Activated CD8-positive, alpha-beta memory T cell treated with anti-CD3 and anti-CD28 coated beads, Interleukin-2, amount 10 ng/mL, durations not matched to agents 7 days and 5 days (primary cell): Measurements from ENCODE around the gene DIS3L. TPM values are rescaled to one million over a fixed set of nuclear protein-coding genes. Genes with fewer than 3 reads are reported as not detected.
"Not testable (repeated sequence)": the region's sequence is repeated elsewhere in the genome, so short reads cannot be mapped to it uniquely, and the experiment has no call there.

Experiments used
- ATAC-seq: fragments of 150-1000 bp; cut with Tn5 transposase; one replicate; pipeline ENCODE4 v1.10.0; 2021; ENCODE audit warnings: moderate library complexity
- CTCF ChIA-PET: fragments of 350-600 bp; sonication (Branson Sonifier 250); formaldehyde crosslinking; loops from one replicate; lab custom pipeline; 2021; ENCODE audit warnings: antibody characterized with exemption; lab: Charles Lee
- DNase-seq: peaks from one replicate; pipeline ENCODE4 v3.0.0-alpha.2; 2020
- H3K27ac Mint-ChIP-seq: one replicate; pipeline ENCODE4 v1.8.0; 2021; ENCODE audit warnings: mild to moderate bottlenecking, mixed read lengths
- H3K27me3 Mint-ChIP-seq: one replicate; pipeline ENCODE4 v1.8.0; 2021; ENCODE audit warnings: mixed read lengths
- H3K36me3 Mint-ChIP-seq: one replicate; pipeline ENCODE4 v1.8.0; 2021; ENCODE audit warnings: mild to moderate bottlenecking, mixed read lengths
- H3K4me1 Mint-ChIP-seq: one replicate; pipeline ENCODE4 v1.8.0; 2021; ENCODE audit warnings: mixed read lengths
- H3K4me3 Mint-ChIP-seq: one replicate; pipeline ENCODE4 v1.8.0; 2021; ENCODE audit warnings: mild to moderate bottlenecking, moderate library complexity, mixed read lengths
- H3K9me3 Mint-ChIP-seq: one replicate; pipeline ENCODE4 v1.8.0; 2022; ENCODE audit warnings: low read depth, mixed read lengths
- total RNA-seq, 2 experiments: library from RNA; stranded (reverse); gene quantifications; one replicate each; pipeline ENCODE4 v1.2.3, GENCODE V29; 2021

DIS3L gene
- total RNA-seq, 2 experiments from 2014 or later: 20.7 to 22.9 TPM

- H3K4me1 Mint-ChIP-seq, H3K9me3 Mint-ChIP-seq, DNase-seq, ATAC-seq, H3K36me3 Mint-ChIP-seq, H3K27me3 Mint-ChIP-seq, CTCF ChIA-PET, H3K4me3 Mint-ChIP-seq, H3K27ac Mint-ChIP-seq: not testable (repeated sequence)
Measured at GRCh38 chr15:66304425-66304824, 11.1 kb downstream of the DIS3L start.

GRCh38 chr15:66306381-66306780 is 13.0 kb downstream of the DIS3L start:
- peaks cover 16% of the 10 kb centered on the region for H3K36me3 Mint-ChIP-seq

GRCh38 chr15:66308531-66308930 is 15.2 kb downstream of the DIS3L start:
- CTCF ChIA-PET: interaction anchor here (0.9 kb wide), 1 partner anchor 21 kb away, joined by 3 read pairs; no protein-coding TSS in a partner anchor
- DNase-seq (no peak), ATAC-seq (no peak)
- H3K27ac Mint-ChIP-seq: no peak overlapping the region
- H3K36me3 Mint-ChIP-seq: peaks cover 20% of the 10 kb centered on the region
- H3K4me1 Mint-ChIP-seq: no peaks in the 10 kb centered on the region
- H3K9me3 Mint-ChIP-seq: no peaks in the 10 kb centered on the region
- H3K4me3 Mint-ChIP-seq: no peak overlapping the region
- no peaks in the 10 kb centered on the region for H3K27me3 Mint-ChIP-seq

More at GRCh38 chr15:66306381-66306780, 13.0 kb downstream of the DIS3L start:
- no peaks in the 10 kb centered on the region for H3K27me3 Mint-ChIP-seq
- H3K9me3 Mint-ChIP-seq: no peaks in the 10 kb centered on the region
- no peak for DNase-seq
- no peak for ATAC-seq
- CTCF ChIA-PET: no interaction called here
- H3K4me1 Mint-ChIP-seq: no peaks in the 10 kb centered on the region
- H3K27ac Mint-ChIP-seq: no peak overlapping the region
- no peak overlapping the region for H3K4me3 Mint-ChIP-seq

- CTCF ChIA-PET: no interaction called here
- no peak for ATAC-seq
- H3K4me3 Mint-ChIP-seq: no peak overlapping the region
- no peak for DNase-seq
- H3K27ac Mint-ChIP-seq: no peak overlapping the region
- H3K36me3 Mint-ChIP-seq: peaks cover 20% of the 10 kb centered on the region
- no peaks in the 10 kb centered on the region for H3K4me1 Mint-ChIP-seq
- H3K27me3 Mint-ChIP-seq: no peaks in the 10 kb centered on the region
- no peaks in the 10 kb centered on the region for H3K9me3 Mint-ChIP-seq
Measured at GRCh38 chr15:66309828-66310227, 16.5 kb downstream of the DIS3L start.

- CTCF ChIA-PET: no interaction called here
- Mint-ChIP-seq H3K27me3 (no peaks in the 10 kb centered on the region), H3K36me3 (peaks cover 23% of the 10 kb centered on the region), H3K9me3 (no peaks in the 10 kb centered on the region), H3K4me1 (no peaks in the 10 kb centered on the region), H3K4me3 (no peak overlapping the region), H3K27ac (no peak overlapping the region)
- ATAC-seq (no peak), DNase-seq (no peak)
Measured at GRCh38 chr15:66310786-66311185, 17.4 kb downstream of the DIS3L start.

- no peaks in the 10 kb centered on the region for H3K27me3 Mint-ChIP-seq
- H3K27ac Mint-ChIP-seq: no peak overlapping the region
- CTCF ChIA-PET: no interaction called here
- H3K36me3 Mint-ChIP-seq: peaks cover 27% of the 10 kb centered on the region
- DNase-seq (no peak), ATAC-seq (no peak)
- no peak overlapping the region for H3K4me3 Mint-ChIP-seq
- H3K9me3 Mint-ChIP-seq: no peaks in the 10 kb centered on the region
- H3K4me1 Mint-ChIP-seq: no peaks in the 10 kb centered on the region
Measured at GRCh38 chr15:66312144-66312543, 18.8 kb downstream of the DIS3L start.

GRCh38 chr15:66323312-66323928 is 30.1 kb downstream of the DIS3L start:
- CTCF ChIA-PET: no interaction called here
- no peak for DNase-seq
- Mint-ChIP-seq H3K4me1 (no peaks in the 10 kb centered on the region), H3K27ac (no peak overlapping the region), H3K36me3 (peaks cover 38% of the 10 kb centered on the region), H3K27me3 (no peaks in the 10 kb centered on the region), H3K4me3 (no peak overlapping the region), H3K9me3 (no peaks in the 10 kb centered on the region)
- ATAC-seq: no peak

- CTCF ChIA-PET: no interaction called here
Measured at GRCh38 chr15:66326051-66326450, 32.7 kb downstream of the DIS3L start.

GRCh38 chr15:66327736-66328135 is 34.4 kb downstream of the DIS3L start:
- H3K9me3 Mint-ChIP-seq: no peaks in the 10 kb centered on the region
- CTCF ChIA-PET: no interaction called here

More at GRCh38 chr15:66326051-66326450, 32.7 kb downstream of the DIS3L start:
- no peaks in the 10 kb centered on the region for H3K4me1 Mint-ChIP-seq
- H3K27ac Mint-ChIP-seq: no peak overlapping the region
- no peaks in the 10 kb centered on the region for H3K9me3 Mint-ChIP-seq
- DNase-seq: no peak
- ATAC-seq: no peak
- no peak overlapping the region for H3K4me3 Mint-ChIP-seq
- peaks cover 40% of the 10 kb centered on the region for H3K36me3 Mint-ChIP-seq
- no peaks in the 10 kb centered on the region for H3K27me3 Mint-ChIP-seq

GRCh38 chr15:66328771-66329170 is 35.4 kb downstream of the DIS3L start:
- Mint-ChIP-seq H3K4me3 (no peak overlapping the region), H3K9me3 (no peaks in the 10 kb centered on the region), H3K27me3 (no peaks in the 10 kb centered on the region), H3K4me1 (no peaks in the 10 kb centered on the region), H3K36me3 (peaks cover 45% of the 10 kb centered on the region), H3K27ac (no peak overlapping the region)
- no peak for DNase-seq
- no peak for ATAC-seq
- CTCF ChIA-PET: no interaction called here

More at GRCh38 chr15:66327736-66328135, 34.4 kb downstream of the DIS3L start:
- peaks cover 42% of the 10 kb centered on the region for H3K36me3 Mint-ChIP-seq
- no peaks in the 10 kb centered on the region for H3K27me3 Mint-ChIP-seq
- H3K27ac Mint-ChIP-seq: no peak overlapping the region
- no peaks in the 10 kb centered on the region for H3K4me1 Mint-ChIP-seq
- no peak for DNase-seq
- H3K4me3 Mint-ChIP-seq: no peak overlapping the region
- ATAC-seq: no peak

GRCh38 chr15:66348530-66348929 is 55.2 kb downstream of the DIS3L start:
- not testable (repeated sequence) for H3K27ac Mint-ChIP-seq, H3K4me3 Mint-ChIP-seq, ATAC-seq, DNase-seq, H3K9me3 Mint-ChIP-seq, H3K27me3 Mint-ChIP-seq
- Mint-ChIP-seq H3K4me1 (peaks cover 13% of the 10 kb centered on the region), H3K36me3 (peaks cover 35% of the 10 kb centered on the region)
- CTCF ChIA-PET: interaction anchor here (0.7 to 1.6 kb wide), 3 partner anchors 149 to 218 kb away, joined by 3 to 10 read pairs (median 3); no protein-coding TSS in a partner anchor

- Mint-ChIP-seq H3K9me3 (no peaks in the 10 kb centered on the region), H3K36me3 (peaks cover 27% of the 10 kb centered on the region), H3K27me3 (no peaks in the 10 kb centered on the region), H3K4me3 (peak overlapping the region; percentile 93), H3K4me1 (peaks cover 30% of the 10 kb centered on the region), H3K27ac (peak overlapping the region; percentile 97)
- DNase-seq (no peak), ATAC-seq (no peak)
- CTCF ChIA-PET: interaction anchor here (4.9 to 5.1 kb wide), 2 partner anchors 31 to 143 kb away, joined by 36 to 52 read pairs; partner anchors contain the start of genes MAP2K1 and SNAPC5
Measured at GRCh38 chr15:66356077-66356358, 62.6 kb downstream of the DIS3L start.

GRCh38 chr15:66356359-66357236 is 63.2 kb downstream of the DIS3L start, which contains the start of gene TIPIN:
Gene TIPIN, minus strand, starts transcription at chr15:66356685. Its CDS starts 3,738 bp downstream, at chr15:66352947.
- H3K4me1 Mint-ChIP-seq: peaks cover 30% of the 10 kb centered on the region
- CTCF ChIA-PET: interaction anchor here (0.6 to 5.1 kb wide), 5 partner anchors 13 to 142 kb away, joined by 3 to 52 read pairs (median 5); partner anchors contain the start of genes MAP2K1 and SNAPC5

More at GRCh38 chr15:66356359-66357236, 63.2 kb downstream of the DIS3L start, which contains the start of gene TIPIN:
- DNase-seq (peak; percentile 99), ATAC-seq (peak; percentile 97)
- Mint-ChIP-seq H3K36me3 (peaks cover 27% of the 10 kb centered on the region), H3K27ac (peak within 1 kb of the TSS; percentile 97), H3K9me3 (no peaks in the 10 kb centered on the region), H3K27me3 (no peaks in the 10 kb centered on the region), H3K4me3 (peak within 1 kb of the TSS; percentile 93)
